BLaER1 (cell line): ENCODE data around the gene PSKH1.
A peak's percentile ranks its signal among the peaks of the same experiment; 100 is the strongest.
"Not testable (repeated sequence)": the region's sequence is repeated elsewhere in the genome, so short reads cannot be mapped to it uniquely, and the experiment has no call there.

Experiments
- H3K27ac ChIP-seq: shearing (Covaris generic); formaldehyde crosslinking; 2 replicates; pipeline ENCODE4 v1.8.1; 2022
- H3K27me3 ChIP-seq: shearing (Covaris generic); formaldehyde crosslinking; 2 replicates; pipeline ENCODE4 v1.8.1; 2022
- H3K36me3 ChIP-seq: shearing (Covaris generic); formaldehyde crosslinking; 2 replicates; pipeline ENCODE4 v1.8.1; 2022
- H3K4me1 ChIP-seq: shearing (Covaris generic); formaldehyde crosslinking; 2 replicates; pipeline ENCODE4 v1.8.1; 2022
- H3K4me2 ChIP-seq: shearing (Covaris generic); formaldehyde crosslinking; 2 replicates; pipeline ENCODE4 v1.8.1; 2022
- H3K4me3 ChIP-seq: shearing (Covaris generic); formaldehyde crosslinking; 2 replicates; pipeline ENCODE4 v1.8.1; 2022
- H3K9ac ChIP-seq: shearing (Covaris generic); formaldehyde crosslinking; 2 replicates; pipeline ENCODE4 v1.8.1; 2022
- H3K9me3 ChIP-seq: shearing (Covaris generic); formaldehyde crosslinking; 2 replicates; pipeline ENCODE4 v1.8.1; 2022
- H4K20me1 ChIP-seq: shearing (Covaris generic); formaldehyde crosslinking; 2 replicates; pipeline ENCODE4 v1.8.1; 2022
- Cebpa-rat ChIP-seq: shearing (Covaris generic); IDR thresholded peaks from 2 replicates; pipeline ENCODE4 v1.8.1; 2022

Gene PSKH1

DNA sequence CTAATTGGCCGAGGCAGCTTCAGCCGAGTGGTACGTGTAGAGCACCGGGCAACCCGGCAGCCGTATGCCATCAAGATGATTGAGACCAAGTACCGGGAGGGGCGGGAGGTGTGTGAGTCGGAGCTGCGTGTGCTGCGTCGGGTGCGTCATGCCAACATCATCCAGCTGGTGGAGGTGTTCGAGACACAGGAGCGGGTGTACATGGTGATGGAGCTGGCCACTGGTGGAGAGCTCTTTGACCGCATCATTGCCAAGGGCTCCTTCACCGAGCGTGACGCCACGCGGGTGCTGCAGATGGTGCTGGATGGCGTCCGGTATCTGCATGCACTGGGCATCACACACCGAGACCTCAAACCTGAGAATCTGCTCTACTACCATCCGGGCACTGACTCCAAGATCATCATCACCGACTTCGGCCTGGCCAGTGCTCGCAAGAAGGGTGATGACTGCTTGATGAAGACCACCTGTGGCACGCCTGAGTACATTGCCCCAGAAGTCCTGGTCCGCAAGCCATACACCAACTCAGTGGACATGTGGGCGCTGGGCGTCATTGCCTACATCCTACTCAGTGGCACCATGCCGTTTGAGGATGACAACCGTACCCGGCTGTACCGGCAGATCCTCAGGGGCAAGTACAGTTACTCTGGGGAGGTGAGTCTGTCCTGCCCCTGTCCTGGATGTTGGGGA is 16.1 kb downstream of the PSKH1 start:
- Histone ChIP-seq H3K36me3 (peaks cover 65% of the 10 kb centered on the region), H3K27me3 (no peaks in the 10 kb centered on the region), H3K27ac (no peak overlapping the region), H3K4me1 (peaks cover 21% of the 10 kb centered on the region), H3K4me3 (no peak overlapping the region), H3K9me3 (no peaks in the 10 kb centered on the region), H3K9ac (peak overlapping the region; percentile 30; the same call in 1 of the 2 replicates), H4K20me1 (peaks cover 54% of the 10 kb centered on the region), H3K4me2 (peak overlapping the region; percentile 29; the same call in 1 of the 2 replicates)
- TF ChIP-seq Cebpa-rat = no peak

DNA sequence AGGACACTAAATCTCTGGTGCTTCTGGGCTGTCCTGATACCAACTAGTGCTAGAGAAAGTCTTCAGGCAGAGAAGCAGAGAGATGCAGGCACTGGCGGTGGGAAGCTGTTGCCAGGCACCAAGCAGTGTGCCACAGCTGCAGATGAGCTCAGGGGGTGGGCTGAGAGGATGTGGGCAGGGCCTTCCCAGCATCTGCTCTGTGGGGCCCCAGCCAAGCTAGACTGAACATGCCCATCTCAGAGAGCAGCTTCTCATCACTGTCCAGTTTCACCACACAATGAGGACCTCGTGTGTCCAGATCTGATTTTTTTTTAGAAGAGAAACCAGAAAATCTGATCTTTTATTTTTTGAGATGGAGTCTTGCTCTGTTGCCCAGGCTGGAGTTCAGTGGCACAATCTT is 17.1 kb downstream of the PSKH1 start:
- peak overlapping the region; percentile 29 for H3K4me2 ChIP-seq
- H3K27ac ChIP-seq = no peak overlapping the region
- H4K20me1 ChIP-seq = peaks cover 63% of the 10 kb centered on the region
- H3K4me3 ChIP-seq = no peak overlapping the region
- peaks cover 70% of the 10 kb centered on the region for H3K36me3 ChIP-seq
- peaks cover 21% of the 10 kb centered on the region for H3K4me1 ChIP-seq
- H3K27me3 ChIP-seq = no peaks in the 10 kb centered on the region
- no peaks in the 10 kb centered on the region for H3K9me3 ChIP-seq
- no peak for TF ChIP-seq Cebpa-rat
- peak overlapping the region; percentile 30; the same call in 1 of the 2 replicates for H3K9ac ChIP-seq

DNA sequence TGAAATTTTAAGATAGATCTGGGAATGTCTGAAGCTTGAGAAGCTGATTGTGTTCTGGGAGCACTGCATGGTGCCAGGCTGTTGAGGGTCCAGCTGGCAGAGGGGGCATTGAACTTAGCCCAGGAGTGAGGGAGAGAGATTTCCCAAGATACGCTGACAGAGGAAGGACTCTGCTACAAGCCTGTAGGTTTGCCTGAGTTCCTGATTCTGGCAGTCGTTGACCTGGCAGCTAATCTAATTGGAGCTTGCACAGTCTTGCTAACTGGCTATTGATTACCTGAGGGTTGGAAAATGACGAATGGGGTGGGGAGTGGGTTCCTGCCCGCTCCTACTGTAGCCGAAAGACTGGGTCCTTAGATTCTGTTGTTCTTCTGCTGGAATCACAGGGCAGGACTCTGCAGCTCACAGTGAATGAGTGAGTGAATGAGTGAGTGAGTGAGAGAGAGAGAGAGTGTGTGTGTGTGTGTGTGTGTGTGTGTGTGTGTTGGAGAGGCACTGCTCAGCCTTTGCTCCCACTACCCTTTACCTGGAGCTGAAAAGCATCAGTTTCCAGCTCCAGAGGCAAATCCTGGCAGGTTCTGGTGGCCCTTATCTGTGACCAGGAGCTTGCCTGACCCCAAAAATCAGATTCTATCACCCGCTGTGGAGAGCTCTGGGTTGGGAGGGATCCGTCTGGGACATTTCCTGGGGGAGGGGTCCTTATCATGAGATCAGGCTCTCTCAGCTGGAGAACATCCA is 21.9 kb downstream of the PSKH1 start:
- Histone ChIP-seq H4K20me1 (peaks cover 85% of the 10 kb centered on the region), H3K36me3 (peaks cover 86% of the 10 kb centered on the region), H3K27me3 (no peaks in the 10 kb centered on the region), H3K4me1 (peaks cover 32% of the 10 kb centered on the region), H3K4me2 (no peak overlapping the region), H3K27ac (no peak overlapping the region), H3K9me3 (no peaks in the 10 kb centered on the region), H3K4me3 (no peak overlapping the region), H3K9ac (no peak overlapping the region)
- TF ChIP-seq Cebpa-rat = no peak

DNA sequence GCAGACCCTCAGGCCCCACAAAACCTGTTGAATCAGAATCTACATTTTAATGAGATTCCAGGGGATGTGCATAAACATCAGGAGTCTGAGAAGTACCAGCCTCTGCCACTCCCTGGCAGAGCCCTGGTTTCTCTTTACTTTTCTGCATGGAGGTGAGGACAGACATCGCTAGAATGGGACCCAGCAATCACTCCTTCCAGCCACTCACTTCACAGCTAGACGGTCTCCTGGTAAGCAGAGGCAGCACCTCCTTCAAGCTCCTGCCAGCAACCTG is 22.4 kb downstream of the PSKH1 start:
- peaks cover 85% of the 10 kb centered on the region for H4K20me1 ChIP-seq
- H3K27me3 ChIP-seq, H3K27ac ChIP-seq, H3K4me3 ChIP-seq, H3K4me2 ChIP-seq, H3K9ac ChIP-seq, H3K9me3 ChIP-seq: not testable (repeated sequence)
- H3K36me3 ChIP-seq = peaks cover 84% of the 10 kb centered on the region
- H3K4me1 ChIP-seq = peaks cover 32% of the 10 kb centered on the region

DNA sequence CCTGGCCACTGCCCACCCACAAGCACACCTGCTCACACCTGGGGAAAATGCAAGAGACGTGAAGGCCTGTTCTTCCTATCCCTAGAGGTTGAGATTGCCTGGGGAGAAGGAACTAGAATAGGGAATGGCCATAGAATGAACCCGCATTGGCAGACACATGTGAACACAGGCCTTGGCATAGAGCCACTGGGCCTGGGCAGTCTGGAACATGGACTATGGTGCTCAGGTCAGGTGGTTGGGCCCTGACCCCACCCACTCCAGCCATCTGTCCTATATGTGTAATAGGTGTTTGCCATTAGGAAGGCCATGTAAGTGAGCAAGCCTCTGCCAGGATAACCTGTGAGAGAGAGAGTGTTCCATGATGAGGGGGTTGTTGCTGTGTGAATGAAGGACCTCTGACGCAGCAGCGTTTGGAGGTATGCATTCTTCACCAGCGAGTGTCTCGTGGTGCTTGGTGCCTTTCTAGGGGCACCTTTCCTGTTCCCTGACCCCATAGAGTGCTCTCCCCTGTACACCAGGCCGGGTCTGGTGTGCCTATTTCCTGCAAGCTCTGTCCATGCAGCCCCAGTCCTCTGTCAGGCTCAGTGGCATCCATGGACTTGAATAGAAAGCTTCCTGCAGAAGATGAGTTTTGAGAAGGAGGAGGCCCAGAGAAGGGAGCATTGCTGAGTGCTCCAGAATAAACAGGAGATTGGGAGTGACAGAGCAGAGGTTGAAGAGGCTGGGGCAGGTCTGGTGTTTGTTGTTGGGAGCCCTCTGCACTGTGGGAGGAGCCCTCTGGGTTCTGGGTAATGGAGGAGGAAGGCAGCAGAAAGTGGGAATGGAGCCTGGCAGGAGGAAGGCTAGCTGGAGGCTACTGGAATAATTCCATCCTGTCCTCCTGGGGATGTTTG is 23.0 kb downstream of the PSKH1 start:
- no peaks in the 10 kb centered on the region for H3K27me3 ChIP-seq
- no peak overlapping the region for H3K9ac ChIP-seq
- TF ChIP-seq Cebpa-rat = no peak
- peaks cover 85% of the 10 kb centered on the region for H4K20me1 ChIP-seq
- peaks cover 32% of the 10 kb centered on the region for H3K4me1 ChIP-seq
- no peak overlapping the region for H3K27ac ChIP-seq
- peaks cover 78% of the 10 kb centered on the region for H3K36me3 ChIP-seq
- no peak overlapping the region for H3K4me3 ChIP-seq
- H3K4me2 ChIP-seq = no peak overlapping the region
- no peaks in the 10 kb centered on the region for H3K9me3 ChIP-seq

GRCh38 chr16:67917140-67917851 is 24.2 kb downstream of the PSKH1 start:
- H3K4me3 ChIP-seq = no peak overlapping the region

GRCh38 chr16:67917852-67918236 is 24.8 kb downstream of the PSKH1 start:
- H3K4me3 ChIP-seq = no peak overlapping the region
- peaks cover 74% of the 10 kb centered on the region for H3K36me3 ChIP-seq
- H3K9me3 ChIP-seq = no peaks in the 10 kb centered on the region
- no peaks in the 10 kb centered on the region for H3K27me3 ChIP-seq
- no peak overlapping the region for H3K27ac ChIP-seq
- H3K9ac ChIP-seq = peak overlapping the region; percentile 35; the same call in 1 of the 2 replicates
- H3K4me1 ChIP-seq = peaks cover 48% of the 10 kb centered on the region
- peaks cover 89% of the 10 kb centered on the region for H4K20me1 ChIP-seq
- no peak overlapping the region for H3K4me2 ChIP-seq
- TF ChIP-seq Cebpa-rat = no peak

More at GRCh38 chr16:67917140-67917851, 24.2 kb downstream of the PSKH1 start:
- Histone ChIP-seq H3K36me3 (peaks cover 69% of the 10 kb centered on the region), H3K4me2 (no peak overlapping the region), H3K9me3 (no peaks in the 10 kb centered on the region), H3K9ac (peak overlapping the region; percentile 35; the same call in 1 of the 2 replicates), H3K4me1 (peaks cover 42% of the 10 kb centered on the region), H3K27me3 (no peaks in the 10 kb centered on the region), H3K27ac (no peak overlapping the region), H4K20me1 (peaks cover 85% of the 10 kb centered on the region)
- no peak for TF ChIP-seq Cebpa-rat

- Histone ChIP-seq H4K20me1 (peaks cover 99% of the 10 kb centered on the region), H3K4me2 (0 out of 2 replicates have a peak overlapping the region, but pooled peaks have one; percentile 14), H3K4me1 (peaks cover 66% of the 10 kb centered on the region), H3K9me3 (no peaks in the 10 kb centered on the region), H3K27ac (peak overlapping the region; percentile 32; the same call in 1 of the 2 replicates), H3K36me3 (peaks cover 74% of the 10 kb centered on the region), H3K27me3 (no peaks in the 10 kb centered on the region), H3K4me3 (no peak overlapping the region), H3K9ac (0 out of 2 replicates have a peak overlapping the region, but pooled peaks have one; percentile 38)
- no peak for TF ChIP-seq Cebpa-rat
Observed at GRCh38 chr16:67919622-67920221, 26.7 kb downstream of the PSKH1 start.

DNA sequence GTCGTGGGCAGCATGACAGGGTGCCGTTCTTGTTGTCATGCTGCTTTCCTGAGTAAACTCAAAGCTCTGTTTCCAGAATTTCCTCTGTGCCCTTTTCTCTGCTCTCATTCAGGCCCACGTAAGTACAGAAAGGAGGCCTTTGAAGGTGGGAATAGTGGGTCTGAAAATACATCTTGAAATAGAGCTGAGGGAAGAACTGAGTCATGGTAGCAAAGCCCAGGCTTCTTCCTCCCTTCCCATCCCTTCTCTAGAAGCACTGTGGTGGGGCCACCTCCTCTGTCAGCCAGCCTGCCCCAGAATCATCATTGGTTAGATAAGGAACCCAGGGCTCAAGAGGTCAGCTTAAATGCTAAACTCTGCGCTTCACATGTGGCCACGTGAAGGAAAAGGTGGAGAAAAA is 29.2 kb downstream of the PSKH1 start:
- no peaks in the 10 kb centered on the region for H3K9me3 ChIP-seq
- no peaks in the 10 kb centered on the region for H3K27me3 ChIP-seq
- H4K20me1 ChIP-seq = peaks cover 97% of the 10 kb centered on the region
- no peak for TF ChIP-seq Cebpa-rat
- peaks cover 89% of the 10 kb centered on the region for H3K4me1 ChIP-seq
- H3K4me3 ChIP-seq = no peak overlapping the region
- H3K27ac ChIP-seq = peak overlapping the region; percentile 18; the same call in 1 of the 2 replicates
- H3K4me2 ChIP-seq = peak overlapping the region; percentile 56
- H3K36me3 ChIP-seq = peaks cover 52% of the 10 kb centered on the region
- peak overlapping the region; percentile 2; the same call in 1 of the 2 replicates for H3K9ac ChIP-seq
